Sigmoid colon (tissue), 4 donors: Measurements from ENCODE around the gene DTNA.

Experiments used
- CTCF ChIP-seq, 4 experiments: fragments of 450-650 bp in 3 of 4; fragments of 200-600 bp in 1 of 4; IDR thresholded peaks; one replicate each; pipeline ENCODE4 v1.5.1; 2016 to 2019; ENCODE audit warnings: antibody characterized with exemption in 4 of 4, mild to moderate bottlenecking in 3 of 4, moderate library complexity in 2 of 4
- EP300 ChIP-seq, 4 donors: sonication (generic); formaldehyde crosslinking; IDR thresholded peaks; one replicate each; pipeline ENCODE4 v1.6.1; 2017; ENCODE audit warnings: antibody characterized with exemption in 4 of 4
- POLR2A ChIP-seq, 2 donors: fragments of 450-650 bp; IDR thresholded peaks; one replicate each; pipeline ENCODE4 v1.6.1; 2016; ENCODE audit warnings: antibody characterized with exemption in 2 of 2, mild to moderate bottlenecking in 2 of 2, moderate library complexity in 2 of 2
- POLR2AphosphoS5 ChIP-seq, 4 donors: sonication (generic); formaldehyde crosslinking; IDR thresholded peaks; one replicate each; pipeline ENCODE4 v1.6.1; 2017; ENCODE audit warnings: antibody characterized with exemption in 4 of 4

- TF ChIP-seq CTCF (IDR thresholded peaks at IDR 0.05) = no peak
- TF ChIP-seq POLR2AphosphoS5 (IDR thresholded peaks at IDR 0.05) = peak in 2 of 4 donors; percentile 25 to 30
- no peak for TF ChIP-seq POLR2A (IDR thresholded peaks at IDR 0.05)
- no peak for TF ChIP-seq EP300 (IDR thresholded peaks at IDR 0.05)
Measured at GRCh38 chr18:34909637-34910364, 199.7 kb downstream of the DTNA start.
